ENCODE results near the gene PHB1. TPM values are rescaled to one million over a fixed set of nuclear protein-coding genes. Genes with fewer than 3 reads are reported as not detected.

PHB1 gene
- total RNA-seq, 1 donor from 2014 or later, result 184 TPM

GRCh38 chr17:49452661-49453060 lies 38.0 kb upstream of the PHB1 start:
- ChIA-PET POLR2A (interaction anchor here (0.5 kb wide), 1 partner anchor 171 kb away, joined by 3 read pairs; no protein-coding TSS in a partner anchor), CTCF (no interaction called here)
- no peak for DNase-seq
- Mint-ChIP-seq H3K9me3 (no peaks in the 10 kb centered on the region), H3K4me1 (no peaks in the 10 kb centered on the region), H3K4me3 (no peak overlapping the region), H3K36me3 (ENCODE audit: low read depth) (no peaks in the 10 kb centered on the region), H3K27ac (no peak overlapping the region), H3K27me3 (peaks cover 29% of the 10 kb centered on the region)
- no peak for ATAC-seq (ENCODE audit: low read depth)
- intact Hi-C loops (cut with micrococcal nuclease), result no loop called here
- TF ChIP-seq CTCF (IDR thresholded peaks at IDR 0.05), result no peak

GRCh38 chr17:49452201-49452600 lies 37.5 kb upstream of the PHB1 start:
- Mint-ChIP-seq H3K36me3 (ENCODE audit: low read depth) (no peaks in the 10 kb centered on the region), H3K9me3 (no peaks in the 10 kb centered on the region), H3K4me3 (no peak overlapping the region), H3K4me1 (no peaks in the 10 kb centered on the region), H3K27ac (no peak overlapping the region), H3K27me3 (peaks cover 24% of the 10 kb centered on the region)
- TF ChIP-seq CTCF (IDR thresholded peaks at IDR 0.05), result no peak
- DNase-seq (no peak), ATAC-seq (ENCODE audit: low read depth) (no peak)
- ChIA-PET POLR2A (interaction anchor here (0.5 kb wide), 1 partner anchor 171 kb away, joined by 3 read pairs; no protein-coding TSS in a partner anchor), CTCF (no interaction called here)
- intact Hi-C loops (cut with micrococcal nuclease), result no loop called here

GRCh38 chr17:49450735-49451134 lies 36.1 kb upstream of the PHB1 start:
- CTCF ChIA-PET, result no interaction called here
- Mint-ChIP-seq H3K4me1 (no peaks in the 10 kb centered on the region), H3K4me3 (no peak overlapping the region), H3K27ac (no peak overlapping the region), H3K27me3 (peaks cover 14% of the 10 kb centered on the region), H3K9me3 (no peaks in the 10 kb centered on the region), H3K36me3 (ENCODE audit: low read depth) (no peaks in the 10 kb centered on the region)
- DNase-seq (no peak), ATAC-seq (ENCODE audit: low read depth) (no peak)
- TF ChIP-seq CTCF (IDR thresholded peaks at IDR 0.05), result no peak
- intact Hi-C loops (cut with micrococcal nuclease), result no loop called here
- POLR2A ChIA-PET, result interaction anchor here (0.6 kb wide), 1 partner anchor 42 kb away, joined by 6 read pairs; no protein-coding TSS in a partner anchor

- ATAC-seq (ENCODE audit: low read depth), result no peak
- TF ChIP-seq CTCF (IDR thresholded peaks at IDR 0.05), result no peak
- Mint-ChIP-seq H3K9me3 (no peaks in the 10 kb centered on the region), H3K36me3 (ENCODE audit: low read depth) (no peaks in the 10 kb centered on the region), H3K4me3 (no peak overlapping the region), H3K27me3 (peaks cover 15% of the 10 kb centered on the region), H3K27ac (no peak overlapping the region), H3K4me1 (no peaks in the 10 kb centered on the region)
- intact Hi-C loops (cut with micrococcal nuclease), result no loop called here
- CTCF ChIA-PET, result no interaction called here
- DNase-seq, result no peak
- POLR2A ChIA-PET, result no interaction called here
Measured at GRCh38 chr17:49450181-49450580, 35.5 kb upstream of the PHB1 start.

GRCh38 chr17:49447628-49448302 lies 33.1 kb upstream of the PHB1 start:
- H3K4me3 Mint-ChIP-seq, result no peak overlapping the region
- peaks cover 14% of the 10 kb centered on the region for H3K27me3 Mint-ChIP-seq
- no peaks in the 10 kb centered on the region for H3K4me1 Mint-ChIP-seq
- no peaks in the 10 kb centered on the region for H3K9me3 Mint-ChIP-seq
- no peaks in the 10 kb centered on the region for H3K36me3 Mint-ChIP-seq (ENCODE audit: low read depth)
- TF ChIP-seq CTCF (IDR thresholded peaks at IDR 0.05), result no peak
- ChIA-PET POLR2A (no interaction called here), CTCF (no interaction called here)
- H3K27ac Mint-ChIP-seq, result no peak overlapping the region
- DNase-seq (no peak), ATAC-seq (ENCODE audit: low read depth) (no peak)
- intact Hi-C loops (cut with micrococcal nuclease), result no loop called here

Measured in activated B cell treated with CpG ODN at 0.5 μM for 24 hours (primary cell).